LNCaP clone FGC (cell line): ENCODE data around the gene SMARCC1.
"Not testable (repeated sequence)": the region's sequence is repeated elsewhere in the genome, so short reads cannot be mapped to it uniquely, and the experiment has no call there.

ENCODE experiments used
- DNase-seq: peaks from one replicate; pipeline ENCODE4 v3.0.0-alpha.2; 2011; ENCODE audit warnings: low read depth
- H3K4me3 ChIP-seq: 2 replicates; pipeline ENCODE4 v1.5.1; 2011; ENCODE audit warnings: mild to moderate bottlenecking, low read depth, low read length, control low read depth
- CTCF ChIP-seq: IDR thresholded peaks from 2 replicates; pipeline ENCODE4 v1.5.1; 2012; ENCODE audit warnings: mild to moderate bottlenecking; ENCODE audit not compliant: control insufficient read depth, insufficient read depth; ENCODE audit errors: extremely low read depth

SMARCC1 gene

GRCh38 chr3:47743855-47744254 lies 37.8 kb downstream of the SMARCC1 start:
- DNase-seq, result no peak
- TF ChIP-seq CTCF, result no peak
- H3K4me3 ChIP-seq, result no peak overlapping the region

- not testable (repeated sequence) for DNase-seq, H3K4me3 ChIP-seq
Measured at GRCh38 chr3:47743352-47743751, 38.3 kb downstream of the SMARCC1 start.

- no peak for DNase-seq
- no peak for TF ChIP-seq CTCF
- H3K4me3 ChIP-seq, result no peak overlapping the region
Measured at GRCh38 chr3:47741925-47742324, 39.8 kb downstream of the SMARCC1 start.

GRCh38 chr3:47732143-47732542 lies 49.5 kb downstream of the SMARCC1 start:
- DNase-seq, result no peak
- H3K4me3 ChIP-seq, result no peak overlapping the region
- no peak for TF ChIP-seq CTCF

GRCh38 chr3:47731061-47731460 lies 50.6 kb downstream of the SMARCC1 start:
- H3K4me3 ChIP-seq, result no peak overlapping the region
- no peak for DNase-seq
- no peak for TF ChIP-seq CTCF

- no peak overlapping the region for H3K4me3 ChIP-seq
- no peak for TF ChIP-seq CTCF
- DNase-seq, result no peak
Measured at GRCh38 chr3:47722859-47723258, 58.8 kb downstream of the SMARCC1 start.

GRCh38 chr3:47717448-47717847 lies 64.2 kb downstream of the SMARCC1 start:
- not testable (repeated sequence) for H3K4me3 ChIP-seq, DNase-seq

- H3K4me3 ChIP-seq, result no peak overlapping the region
- DNase-seq, result no peak
- no peak for TF ChIP-seq CTCF
Measured at GRCh38 chr3:47716656-47717055, 65.0 kb downstream of the SMARCC1 start.
